HepG2 (cell line): ENCODE results near the gene LARP1. TPM values are rescaled to one million over a fixed set of nuclear protein-coding genes. Genes with fewer than 3 reads are reported as not detected.

Experiments used
- ADNP ChIP-seq: sonication (generic); formaldehyde crosslinking; IDR thresholded peaks from 2 replicates; pipeline ENCODE4 v1.4.0; 2020; ENCODE audit warnings: missing genetic modification reagents
- CBX1 ChIP-seq: IDR thresholded peaks from one replicate; pipeline ENCODE4 v1.6.1; 2016; ENCODE audit warnings: antibody characterized with exemption, low read depth
- HES4 ChIP-seq: sonication (generic); formaldehyde crosslinking; IDR thresholded peaks from 2 replicates; pipeline ENCODE4 v1.9.0; 2021; ENCODE audit warnings: mild to moderate bottlenecking, missing genetic modification reagents, borderline replicate concordance
- KDM1A ChIP-seq: IDR thresholded peaks from 2 replicates; pipeline ENCODE4 v1.6.1; 2016; ENCODE audit warnings: missing compliant biosample characterization
- MLLT10 ChIP-seq: sonication (generic); formaldehyde crosslinking; IDR thresholded peaks from 2 replicates; pipeline ENCODE4 v1.4.0; 2020; ENCODE audit warnings: missing genetic modification reagents
- PCBP1 ChIP-seq: fragments of 200-400 bp; formaldehyde crosslinking; IDR thresholded peaks from 2 replicates; pipeline ENCODE4 v1.6.1; 2017; ENCODE audit warnings: mild to moderate bottlenecking, low read depth, low read length, borderline replicate concordance
- POLR2AphosphoS2 ChIP-seq: IDR thresholded peaks from 2 replicates; pipeline ENCODE4 v1.6.1; 2011; ENCODE audit warnings: low read depth, low read length, improper control_type of control experiment
- TBX2 ChIP-seq: sonication (generic); formaldehyde crosslinking; IDR thresholded peaks from 2 replicates; pipeline ENCODE4 v1.5.0; 2020; ENCODE audit warnings: missing genetic modification reagents, mild to moderate bottlenecking, borderline replicate concordance
- ZBTB38 ChIP-seq: sonication (generic); formaldehyde crosslinking; IDR thresholded peaks from 2 replicates; pipeline ENCODE4 v1.5.1; 2020; ENCODE audit warnings: mild to moderate bottlenecking, missing genetic modification reagents
- ZNF274 ChIP-seq: sonication (generic); formaldehyde crosslinking; IDR thresholded peaks from 2 replicates; pipeline ENCODE4 v1.5.1; 2020; ENCODE audit warnings: mild to moderate bottlenecking, missing genetic modification reagents
- ZNF331 ChIP-seq: sonication (generic); formaldehyde crosslinking; IDR thresholded peaks from 2 replicates; pipeline ENCODE4 v1.4.0; 2020; ENCODE audit warnings: missing genetic modification reagents
- ZNF34 ChIP-seq: sonication (generic); formaldehyde crosslinking; IDR thresholded peaks from 2 replicates; pipeline ENCODE4 v1.4.0; 2020; ENCODE audit warnings: mild to moderate bottlenecking, missing genetic modification reagents, borderline replicate concordance
- ZNF747 ChIP-seq: sonication (generic); formaldehyde crosslinking; IDR thresholded peaks from 2 replicates; pipeline ENCODE4 v1.8.1; 2023; ENCODE audit warnings: missing genetic modification reagents, mild to moderate bottlenecking, borderline replicate concordance
- polyA plus RNA-seq, 8 experiments: library from polyadenylated mRNA; depleted of rRNA in 3 of 8; stranded (reverse) in 7 of 8; unstranded in 1 of 8; fragments of >200 nt; fragmentation: Illumina TruSeq in 4 of 8; extraction: Trizol in 4 of 8; gene quantifications; 2 replicates each; pipeline versions ENCODE4 v1.2.1 to v1.2.3, GENCODE V29; 2011 to 2016; ENCODE audit warnings: low read depth in 4 of 8, missing spikeins in 1 of 8, mixed read lengths in 1 of 8; ENCODE audit not compliant: insufficient read depth in 1 of 8
- total RNA-seq, 5 experiments: library from RNA; depleted of rRNA; stranded (reverse); fragments of >200 nt; fragmentation: Illumina TruSeq; extraction: Trizol; gene quantifications; 2 replicates each; pipeline ENCODE4 v1.2.3, GENCODE V29; 2016; ENCODE audit warnings: low read depth in 1 of 5
- TF ChIP-seq, protein P1 (sequence below): sonication (generic); formaldehyde crosslinking; IDR thresholded peaks from 2 replicates; pipeline ENCODE4 v1.5.0; 2020; ENCODE audit warnings: mild to moderate bottlenecking, missing genetic modification reagents, borderline replicate concordance
- TF ChIP-seq, protein P2 (sequence below), 2 experiments: IDR thresholded peaks; 2 replicates each; pipeline ENCODE4 v1.6.1; 2011 to 2012; ENCODE audit warnings: low read length in 2 of 2, borderline replicate concordance in 1 of 2, low read depth in 1 of 2, mild to moderate bottlenecking in 1 of 2, moderate library complexity in 1 of 2
- TF ChIP-seq, protein P3 (sequence below): sonication (generic); formaldehyde crosslinking; IDR thresholded peaks from 2 replicates; pipeline ENCODE4 v1.4.0; 2020; ENCODE audit warnings: missing genetic modification reagents
- TF ChIP-seq, protein P4 (sequence below): sonication (generic); formaldehyde crosslinking; conservative IDR thresholded peaks from 2 replicates; pipeline ENCODE4 v1.4.0; 2020; ENCODE audit warnings: missing genetic modification reagents
- TF ChIP-seq, protein P5 (sequence below): sonication (generic); formaldehyde crosslinking; IDR thresholded peaks from 2 replicates; pipeline ENCODE4 v1.5.1; 2020; ENCODE audit warnings: missing genetic modification reagents, mild to moderate bottlenecking, borderline replicate concordance

The LARP1 gene
- total and polyA plus RNA-seq, 2 of the 13 experiments (the other 11 are each of a cell fraction or from before 2014, with no cell fraction given), result 45.2 to 61.4 TPM

DNA sequence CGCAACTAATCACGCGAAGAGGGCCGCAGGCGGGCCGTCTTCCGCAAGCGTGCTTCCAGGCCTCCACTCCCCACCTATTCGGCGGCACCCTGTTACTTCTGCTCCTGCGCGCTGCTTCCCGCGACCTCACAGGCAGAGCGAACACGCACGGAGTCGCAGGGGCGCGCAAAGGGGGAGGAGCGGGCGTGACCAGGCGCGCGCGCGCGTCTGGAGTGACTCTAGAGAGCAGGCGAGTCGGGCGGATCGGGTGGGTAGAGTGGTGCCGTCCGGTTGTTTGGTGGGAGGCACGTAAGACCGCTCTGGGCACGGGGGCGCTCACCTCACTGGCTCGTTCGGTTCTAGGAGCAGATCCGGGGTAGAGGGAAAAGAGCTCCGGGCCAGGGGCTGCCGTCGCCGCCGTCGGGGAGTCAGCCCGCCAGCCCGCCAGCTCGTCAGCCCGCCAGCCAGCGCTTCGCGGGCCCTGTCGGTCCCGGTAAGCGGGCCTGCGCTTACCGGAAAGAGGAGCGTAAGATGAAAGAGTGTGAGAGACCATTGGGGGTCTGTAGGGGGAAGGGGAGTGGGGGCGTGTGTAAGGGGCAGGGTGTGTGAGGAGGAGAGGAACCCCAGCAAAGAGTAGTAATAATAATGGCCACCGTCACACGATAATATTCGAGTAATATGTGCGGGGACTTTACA is 103.3 kb downstream of the LARP1 start, which contains the start of gene CNOT8 (continued):
- TF ChIP-seq ZBTB38 (CRISPR knock-in tag) (peak; percentile 65), ZNF34 (CRISPR knock-in tag) (no peak), MLLT10 (no peak), TBX2 (CRISPR knock-in tag) (peak; percentile 93), ZNF274 (no peak; the same call in 1 of the 2 replicates), ADNP (CRISPR knock-in tag) (no peak), POLR2AphosphoS2 (peak; percentile 66; the same call in 1 of the 2 replicates), KDM1A (CRISPR knock-in tag) (no peak), PCBP1 (no peak), CBX1 (peak; percentile 24), ZNF331 (CRISPR knock-in tag) (peak; percentile 80; the same call in 1 of the 2 replicates), HES4 (0 out of 2 replicates have a peak, but pooled peaks have one; percentile 77), ZNF747 (CRISPR knock-in tag) (peak; percentile 50)
- TF ChIP-seq, protein P1, sequence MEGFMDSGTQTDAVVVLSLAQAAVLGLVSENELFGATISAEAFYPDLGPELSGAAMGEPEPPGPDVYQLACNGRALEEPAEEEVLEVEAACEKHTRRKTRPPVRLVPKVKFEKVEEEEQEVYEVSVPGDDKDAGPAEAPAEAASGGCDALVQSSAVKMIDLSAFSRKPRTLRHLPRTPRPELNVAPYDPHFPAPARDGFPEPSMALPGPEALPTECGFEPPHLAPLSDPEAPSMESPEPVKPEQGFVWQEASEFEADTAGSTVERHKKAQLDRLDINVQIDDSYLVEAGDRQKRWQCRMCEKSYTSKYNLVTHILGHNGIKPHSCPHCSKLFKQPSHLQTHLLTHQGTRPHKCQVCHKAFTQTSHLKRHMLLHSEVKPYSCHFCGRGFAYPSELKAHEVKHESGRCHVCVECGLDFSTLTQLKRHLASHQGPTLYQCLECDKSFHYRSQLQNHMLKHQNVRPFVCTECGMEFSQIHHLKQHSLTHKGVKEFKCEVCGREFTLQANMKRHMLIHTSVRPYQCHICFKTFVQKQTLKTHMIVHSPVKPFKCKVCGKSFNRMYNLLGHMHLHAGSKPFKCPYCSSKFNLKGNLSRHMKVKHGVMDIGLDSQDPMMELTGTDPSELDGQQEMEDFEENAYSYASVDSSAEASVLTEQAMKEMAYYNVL, result no peak
- TF ChIP-seq, protein P2, sequence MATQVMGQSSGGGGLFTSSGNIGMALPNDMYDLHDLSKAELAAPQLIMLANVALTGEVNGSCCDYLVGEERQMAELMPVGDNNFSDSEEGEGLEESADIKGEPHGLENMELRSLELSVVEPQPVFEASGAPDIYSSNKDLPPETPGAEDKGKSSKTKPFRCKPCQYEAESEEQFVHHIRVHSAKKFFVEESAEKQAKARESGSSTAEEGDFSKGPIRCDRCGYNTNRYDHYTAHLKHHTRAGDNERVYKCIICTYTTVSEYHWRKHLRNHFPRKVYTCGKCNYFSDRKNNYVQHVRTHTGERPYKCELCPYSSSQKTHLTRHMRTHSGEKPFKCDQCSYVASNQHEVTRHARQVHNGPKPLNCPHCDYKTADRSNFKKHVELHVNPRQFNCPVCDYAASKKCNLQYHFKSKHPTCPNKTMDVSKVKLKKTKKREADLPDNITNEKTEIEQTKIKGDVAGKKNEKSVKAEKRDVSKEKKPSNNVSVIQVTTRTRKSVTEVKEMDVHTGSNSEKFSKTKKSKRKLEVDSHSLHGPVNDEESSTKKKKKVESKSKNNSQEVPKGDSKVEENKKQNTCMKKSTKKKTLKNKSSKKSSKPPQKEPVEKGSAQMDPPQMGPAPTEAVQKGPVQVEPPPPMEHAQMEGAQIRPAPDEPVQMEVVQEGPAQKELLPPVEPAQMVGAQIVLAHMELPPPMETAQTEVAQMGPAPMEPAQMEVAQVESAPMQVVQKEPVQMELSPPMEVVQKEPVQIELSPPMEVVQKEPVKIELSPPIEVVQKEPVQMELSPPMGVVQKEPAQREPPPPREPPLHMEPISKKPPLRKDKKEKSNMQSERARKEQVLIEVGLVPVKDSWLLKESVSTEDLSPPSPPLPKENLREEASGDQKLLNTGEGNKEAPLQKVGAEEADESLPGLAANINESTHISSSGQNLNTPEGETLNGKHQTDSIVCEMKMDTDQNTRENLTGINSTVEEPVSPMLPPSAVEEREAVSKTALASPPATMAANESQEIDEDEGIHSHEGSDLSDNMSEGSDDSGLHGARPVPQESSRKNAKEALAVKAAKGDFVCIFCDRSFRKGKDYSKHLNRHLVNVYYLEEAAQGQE (IDR thresholded peaks at IDR 0.05; ENCODE audit: borderline replicate concordance in 1 of 2, low read depth in 1 of 2, low read length in 2 of 2), result 0 out of 4 replicates have a peak, but pooled peaks of 1 of the 2 experiments have one; percentile 29
- TF ChIP-seq, protein P3, sequence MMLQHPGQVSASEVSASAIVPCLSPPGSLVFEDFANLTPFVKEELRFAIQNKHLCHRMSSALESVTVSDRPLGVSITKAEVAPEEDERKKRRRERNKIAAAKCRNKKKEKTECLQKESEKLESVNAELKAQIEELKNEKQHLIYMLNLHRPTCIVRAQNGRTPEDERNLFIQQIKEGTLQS (CRISPR knock-in tag), result no peak
- TF ChIP-seq, protein P4, sequence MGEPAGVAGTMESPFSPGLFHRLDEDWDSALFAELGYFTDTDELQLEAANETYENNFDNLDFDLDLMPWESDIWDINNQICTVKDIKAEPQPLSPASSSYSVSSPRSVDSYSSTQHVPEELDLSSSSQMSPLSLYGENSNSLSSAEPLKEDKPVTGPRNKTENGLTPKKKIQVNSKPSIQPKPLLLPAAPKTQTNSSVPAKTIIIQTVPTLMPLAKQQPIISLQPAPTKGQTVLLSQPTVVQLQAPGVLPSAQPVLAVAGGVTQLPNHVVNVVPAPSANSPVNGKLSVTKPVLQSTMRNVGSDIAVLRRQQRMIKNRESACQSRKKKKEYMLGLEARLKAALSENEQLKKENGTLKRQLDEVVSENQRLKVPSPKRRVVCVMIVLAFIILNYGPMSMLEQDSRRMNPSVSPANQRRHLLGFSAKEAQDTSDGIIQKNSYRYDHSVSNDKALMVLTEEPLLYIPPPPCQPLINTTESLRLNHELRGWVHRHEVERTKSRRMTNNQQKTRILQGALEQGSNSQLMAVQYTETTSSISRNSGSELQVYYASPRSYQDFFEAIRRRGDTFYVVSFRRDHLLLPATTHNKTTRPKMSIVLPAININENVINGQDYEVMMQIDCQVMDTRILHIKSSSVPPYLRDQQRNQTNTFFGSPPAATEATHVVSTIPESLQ (CRISPR knock-in tag), result no peak
- TF ChIP-seq, protein P5, sequence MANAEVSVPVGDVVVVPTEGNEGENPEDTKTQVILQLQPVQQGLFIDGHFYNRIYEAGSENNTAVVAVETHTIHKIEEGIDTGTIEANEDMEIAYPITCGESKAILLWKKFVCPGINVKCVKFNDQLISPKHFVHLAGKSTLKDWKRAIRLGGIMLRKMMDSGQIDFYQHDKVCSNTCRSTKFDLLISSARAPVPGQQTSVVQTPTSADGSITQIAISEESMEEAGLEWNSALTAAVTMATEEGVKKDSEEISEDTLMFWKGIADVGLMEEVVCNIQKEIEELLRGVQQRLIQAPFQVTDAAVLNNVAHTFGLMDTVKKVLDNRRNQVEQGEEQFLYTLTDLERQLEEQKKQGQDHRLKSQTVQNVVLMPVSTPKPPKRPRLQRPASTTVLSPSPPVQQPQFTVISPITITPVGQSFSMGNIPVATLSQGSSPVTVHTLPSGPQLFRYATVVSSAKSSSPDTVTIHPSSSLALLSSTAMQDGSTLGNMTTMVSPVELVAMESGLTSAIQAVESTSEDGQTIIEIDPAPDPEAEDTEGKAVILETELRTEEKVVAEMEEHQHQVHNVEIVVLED (CRISPR knock-in tag), result peak; percentile 96
